ENCODE measurements around the gene SHISA2.
"Not testable (repeated sequence)": the region's sequence is repeated elsewhere in the genome, so short reads cannot be mapped to it uniquely, and the experiment has no call there.

Gene SHISA2

DNA sequence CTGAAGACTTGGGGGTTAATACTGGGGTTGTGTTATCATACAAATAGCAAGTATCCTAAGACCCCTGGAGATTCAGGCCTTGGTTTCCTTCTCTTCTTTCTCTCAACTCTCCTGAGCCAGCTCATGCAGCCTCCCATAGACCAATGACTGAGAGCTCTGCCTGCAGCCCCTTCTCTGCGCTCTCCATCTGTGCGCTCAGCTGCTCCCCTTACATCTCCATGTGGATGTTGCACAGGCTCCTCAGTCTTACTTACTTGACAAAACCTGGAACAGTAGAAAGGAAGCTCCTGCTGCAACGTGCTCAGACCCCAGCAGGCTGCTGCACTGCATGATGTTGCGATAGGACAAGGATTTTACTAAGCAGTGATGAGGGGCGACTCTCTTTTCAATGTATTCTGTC lies 25.0 kb upstream of the SHISA2 start:
- H3K36me3 ChIP-seq (ENCODE audit: control insufficient read depth in 2 of 2, insufficient read depth in 1 of 2, low read length in 2 of 2); H3K27ac ChIP-seq (ENCODE audit: extremely low read depth, low read depth, low read length); H3K4me1 ChIP-seq (ENCODE audit: control insufficient read depth, insufficient read depth, low read length); H3K4me3 ChIP-seq (ENCODE audit: low read depth, low read length); CTCF ChIA-PET; POLR2A ChIA-PET; H3K9me3 ChIP-seq (ENCODE audit: control insufficient read depth, insufficient read depth, low read depth, low read length): not testable (repeated sequence)

DNA sequence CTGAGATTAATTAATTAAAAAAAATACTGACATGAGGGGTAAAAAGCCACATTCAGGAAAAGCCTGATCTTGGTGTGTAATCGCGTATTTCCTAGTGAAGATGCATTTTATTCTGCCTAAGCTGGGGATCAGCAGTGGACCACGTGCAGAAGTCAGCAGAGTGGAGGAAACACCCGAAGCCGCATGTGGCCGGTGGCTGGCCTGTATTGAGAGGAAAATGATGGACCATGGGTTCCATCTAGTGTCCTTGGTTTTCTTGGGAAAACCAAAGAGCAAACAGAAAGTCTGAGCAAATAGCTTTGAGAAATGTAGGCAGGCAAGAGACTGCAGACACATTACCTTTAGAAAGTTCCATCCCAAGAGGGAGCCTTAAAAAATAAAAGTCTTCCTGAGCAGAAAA lies 23.7 kb upstream of the SHISA2 start:
- CTCF ChIA-PET: interaction anchor here (0.7 to 2.2 kb wide), 3 partner anchors 275 to 501 kb away, joined by 3 to 9 read pairs (median 3); no protein-coding TSS in a partner anchor
- no peaks in the 10 kb centered on the region for H3K4me1 ChIP-seq (ENCODE audit: control insufficient read depth, insufficient read depth, low read length)
- no peak overlapping the region for H3K27ac ChIP-seq (ENCODE audit: extremely low read depth, low read depth, low read length)
- POLR2A ChIA-PET: no interaction called here
- TF ChIP-seq ZFP3 (tag by site-specific recombination; IDR thresholded peaks at IDR 0.05; ENCODE audit: low read depth): no peak
- TF ChIP-seq CTCF (tag by site-specific recombination; IDR thresholded peaks at IDR 0.05): 0 out of 2 replicates have a peak, but pooled peaks have one; percentile 9
- TF ChIP-seq ZNF157 (tag by site-specific recombination; IDR thresholded peaks at IDR 0.05): no peak
- TF ChIP-seq ZNF155 (tag by site-specific recombination; IDR thresholded peaks at IDR 0.05): no peak
- TF ChIP-seq KLF1 (tag by site-specific recombination; IDR thresholded peaks at IDR 0.05): no peak
- TF ChIP-seq, protein P1, sequence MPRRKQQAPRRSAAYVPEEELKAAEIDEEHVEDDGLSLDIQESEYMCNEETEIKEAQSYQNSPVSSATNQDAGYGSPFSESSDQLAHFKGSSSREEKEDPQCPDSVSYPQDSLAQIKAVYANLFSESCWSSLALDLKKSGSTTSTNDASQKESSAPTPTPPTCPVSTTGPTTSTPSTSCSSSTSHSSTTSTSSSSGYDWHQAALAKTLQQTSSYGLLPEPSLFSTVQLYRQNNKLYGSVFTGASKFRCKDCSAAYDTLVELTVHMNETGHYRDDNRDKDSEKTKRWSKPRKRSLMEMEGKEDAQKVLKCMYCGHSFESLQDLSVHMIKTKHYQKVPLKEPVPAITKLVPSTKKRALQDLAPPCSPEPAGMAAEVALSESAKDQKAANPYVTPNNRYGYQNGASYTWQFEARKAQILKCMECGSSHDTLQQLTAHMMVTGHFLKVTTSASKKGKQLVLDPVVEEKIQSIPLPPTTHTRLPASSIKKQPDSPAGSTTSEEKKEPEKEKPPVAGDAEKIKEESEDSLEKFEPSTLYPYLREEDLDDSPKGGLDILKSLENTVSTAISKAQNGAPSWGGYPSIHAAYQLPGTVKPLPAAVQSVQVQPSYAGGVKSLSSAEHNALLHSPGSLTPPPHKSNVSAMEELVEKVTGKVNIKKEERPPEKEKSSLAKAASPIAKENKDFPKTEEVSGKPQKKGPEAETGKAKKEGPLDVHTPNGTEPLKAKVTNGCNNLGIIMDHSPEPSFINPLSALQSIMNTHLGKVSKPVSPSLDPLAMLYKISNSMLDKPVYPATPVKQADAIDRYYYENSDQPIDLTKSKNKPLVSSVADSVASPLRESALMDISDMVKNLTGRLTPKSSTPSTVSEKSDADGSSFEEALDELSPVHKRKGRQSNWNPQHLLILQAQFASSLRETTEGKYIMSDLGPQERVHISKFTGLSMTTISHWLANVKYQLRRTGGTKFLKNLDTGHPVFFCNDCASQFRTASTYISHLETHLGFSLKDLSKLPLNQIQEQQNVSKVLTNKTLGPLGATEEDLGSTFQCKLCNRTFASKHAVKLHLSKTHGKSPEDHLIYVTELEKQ (tag by site-specific recombination; IDR thresholded peaks at IDR 0.05; ENCODE audit: borderline replicate concordance): no peak
- TF ChIP-seq, protein P2, sequence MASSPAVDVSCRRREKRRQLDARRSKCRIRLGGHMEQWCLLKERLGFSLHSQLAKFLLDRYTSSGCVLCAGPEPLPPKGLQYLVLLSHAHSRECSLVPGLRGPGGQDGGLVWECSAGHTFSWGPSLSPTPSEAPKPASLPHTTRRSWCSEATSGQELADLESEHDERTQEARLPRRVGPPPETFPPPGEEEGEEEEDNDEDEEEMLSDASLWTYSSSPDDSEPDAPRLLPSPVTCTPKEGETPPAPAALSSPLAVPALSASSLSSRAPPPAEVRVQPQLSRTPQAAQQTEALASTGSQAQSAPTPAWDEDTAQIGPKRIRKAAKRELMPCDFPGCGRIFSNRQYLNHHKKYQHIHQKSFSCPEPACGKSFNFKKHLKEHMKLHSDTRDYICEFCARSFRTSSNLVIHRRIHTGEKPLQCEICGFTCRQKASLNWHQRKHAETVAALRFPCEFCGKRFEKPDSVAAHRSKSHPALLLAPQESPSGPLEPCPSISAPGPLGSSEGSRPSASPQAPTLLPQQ (tag by site-specific recombination; IDR thresholded peaks at IDR 0.05): no peak
- TF ChIP-seq ZNF658 (tag by site-specific recombination; IDR thresholded peaks at IDR 0.05): no peak
- H3K9me3 ChIP-seq (ENCODE audit: control insufficient read depth, insufficient read depth, low read depth, low read length): no peaks in the 10 kb centered on the region
- no peak overlapping the region for H3K4me3 ChIP-seq (ENCODE audit: low read depth, low read length)
- no peaks in the 10 kb centered on the region for H3K36me3 ChIP-seq (ENCODE audit: control insufficient read depth in 2 of 2, insufficient read depth in 1 of 2, low read length in 2 of 2)

- POLR2A ChIA-PET: no interaction called here
- CTCF ChIA-PET: interaction anchor here (0.7 to 2.2 kb wide), 4 partner anchors 275 to 624 kb away, joined by 3 to 9 read pairs (median 3); no protein-coding TSS in a partner anchor
- H3K9me3 ChIP-seq (ENCODE audit: control insufficient read depth, insufficient read depth, low read depth, low read length): no peaks in the 10 kb centered on the region
Measured at GRCh38 chr13:26074706-26075105, 22.9 kb upstream of the SHISA2 start.

More at GRCh38 chr13:26074706-26075105, 22.9 kb upstream of the SHISA2 start:
- no peak overlapping the region for H3K27ac ChIP-seq (ENCODE audit: extremely low read depth, low read depth, low read length)
- TF ChIP-seq, protein P2 (tag by site-specific recombination; IDR thresholded peaks at IDR 0.05): no peak
- no peak for TF ChIP-seq ZNF404 (tag by site-specific recombination; IDR thresholded peaks at IDR 0.05)
- TF ChIP-seq SP2 (tag by site-specific recombination; IDR thresholded peaks at IDR 0.05): no peak
- TF ChIP-seq PATZ1 (tag by site-specific recombination; IDR thresholded peaks at IDR 0.05): no peak
- TF ChIP-seq, protein P3, sequence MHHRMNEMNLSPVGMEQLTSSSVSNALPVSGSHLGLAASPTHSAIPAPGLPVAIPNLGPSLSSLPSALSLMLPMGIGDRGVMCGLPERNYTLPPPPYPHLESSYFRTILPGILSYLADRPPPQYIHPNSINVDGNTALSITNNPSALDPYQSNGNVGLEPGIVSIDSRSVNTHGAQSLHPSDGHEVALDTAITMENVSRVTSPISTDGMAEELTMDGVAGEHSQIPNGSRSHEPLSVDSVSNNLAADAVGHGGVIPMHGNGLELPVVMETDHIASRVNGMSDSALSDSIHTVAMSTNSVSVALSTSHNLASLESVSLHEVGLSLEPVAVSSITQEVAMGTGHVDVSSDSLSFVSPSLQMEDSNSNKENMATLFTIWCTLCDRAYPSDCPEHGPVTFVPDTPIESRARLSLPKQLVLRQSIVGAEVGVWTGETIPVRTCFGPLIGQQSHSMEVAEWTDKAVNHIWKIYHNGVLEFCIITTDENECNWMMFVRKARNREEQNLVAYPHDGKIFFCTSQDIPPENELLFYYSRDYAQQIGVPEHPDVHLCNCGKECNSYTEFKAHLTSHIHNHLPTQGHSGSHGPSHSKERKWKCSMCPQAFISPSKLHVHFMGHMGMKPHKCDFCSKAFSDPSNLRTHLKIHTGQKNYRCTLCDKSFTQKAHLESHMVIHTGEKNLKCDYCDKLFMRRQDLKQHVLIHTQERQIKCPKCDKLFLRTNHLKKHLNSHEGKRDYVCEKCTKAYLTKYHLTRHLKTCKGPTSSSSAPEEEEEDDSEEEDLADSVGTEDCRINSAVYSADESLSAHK (tag by site-specific recombination; IDR thresholded peaks at IDR 0.05): no peak
- TF ChIP-seq YY1 (tag by site-specific recombination; IDR thresholded peaks at IDR 0.05): no peak
- no peak for TF ChIP-seq ZNF292 (tag by site-specific recombination; IDR thresholded peaks at IDR 0.05; ENCODE audit: borderline replicate concordance, low read depth)
- no peak for TF ChIP-seq BCL11B (tag by site-specific recombination; IDR thresholded peaks at IDR 0.05; ENCODE audit: low read depth)
- no peak for TF ChIP-seq ZNF792 (tag by site-specific recombination; IDR thresholded peaks at IDR 0.05)
- no peak for TF ChIP-seq ZNF768 (tag by site-specific recombination; IDR thresholded peaks at IDR 0.05)
- H3K4me1 ChIP-seq (ENCODE audit: control insufficient read depth, insufficient read depth, low read length): no peaks in the 10 kb centered on the region
- no peaks in the 10 kb centered on the region for H3K36me3 ChIP-seq (ENCODE audit: control insufficient read depth in 2 of 2, insufficient read depth in 1 of 2, low read length in 2 of 2)
- no peak overlapping the region for H3K4me3 ChIP-seq (ENCODE audit: low read depth, low read length)

All from HEK293 (cell line).